ENCODE measurements around the gene NOC4L.

DNA sequence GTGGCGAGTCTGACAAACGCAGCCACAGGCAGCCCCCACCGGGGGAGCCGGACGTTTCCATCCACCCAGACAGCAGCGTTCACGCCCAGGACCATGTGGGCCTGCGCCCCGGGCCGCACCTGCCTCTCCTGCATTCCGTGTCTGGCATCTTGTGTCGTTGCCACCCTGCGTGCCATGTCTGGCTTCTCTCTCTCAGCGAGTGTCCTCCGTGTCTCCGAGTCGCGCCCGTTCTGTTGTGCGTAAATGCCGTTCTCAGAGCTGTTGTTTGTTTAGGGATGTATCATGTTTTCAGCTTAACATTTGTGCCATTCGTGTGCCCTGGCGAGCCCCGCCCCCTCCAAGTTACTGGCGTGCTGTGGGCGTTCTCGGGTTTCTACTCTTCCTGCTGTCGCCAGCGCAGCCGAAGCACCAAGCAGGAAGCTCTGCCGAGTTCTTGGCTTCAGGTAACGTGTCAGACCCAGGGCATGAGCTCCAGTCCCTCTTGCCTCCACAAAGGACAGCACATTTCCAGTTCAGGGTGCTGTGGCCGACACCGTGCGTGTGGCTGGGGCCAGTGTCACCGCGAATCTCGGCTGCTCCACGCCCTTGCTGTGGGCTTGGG is 34.6 kb downstream of the NOC4L start:
- TF ChIP-seq, protein P1, sequence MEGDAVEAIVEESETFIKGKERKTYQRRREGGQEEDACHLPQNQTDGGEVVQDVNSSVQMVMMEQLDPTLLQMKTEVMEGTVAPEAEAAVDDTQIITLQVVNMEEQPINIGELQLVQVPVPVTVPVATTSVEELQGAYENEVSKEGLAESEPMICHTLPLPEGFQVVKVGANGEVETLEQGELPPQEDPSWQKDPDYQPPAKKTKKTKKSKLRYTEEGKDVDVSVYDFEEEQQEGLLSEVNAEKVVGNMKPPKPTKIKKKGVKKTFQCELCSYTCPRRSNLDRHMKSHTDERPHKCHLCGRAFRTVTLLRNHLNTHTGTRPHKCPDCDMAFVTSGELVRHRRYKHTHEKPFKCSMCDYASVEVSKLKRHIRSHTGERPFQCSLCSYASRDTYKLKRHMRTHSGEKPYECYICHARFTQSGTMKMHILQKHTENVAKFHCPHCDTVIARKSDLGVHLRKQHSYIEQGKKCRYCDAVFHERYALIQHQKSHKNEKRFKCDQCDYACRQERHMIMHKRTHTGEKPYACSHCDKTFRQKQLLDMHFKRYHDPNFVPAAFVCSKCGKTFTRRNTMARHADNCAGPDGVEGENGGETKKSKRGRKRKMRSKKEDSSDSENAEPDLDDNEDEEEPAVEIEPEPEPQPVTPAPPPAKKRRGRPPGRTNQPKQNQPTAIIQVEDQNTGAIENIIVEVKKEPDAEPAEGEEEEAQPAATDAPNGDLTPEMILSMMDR (IDR thresholded peaks at IDR 0.05) = no peak
- TF ChIP-seq EZH2phosphoT487 (IDR thresholded peaks at IDR 0.05) (no peak), EZH2 (IDR thresholded peaks at IDR 0.05) (no peak)

Measured in neural progenitor cell (in vitro differentiated cells).